ENCODE data around the gene ETNK2.
"Not testable (repeated sequence)": the region's sequence is repeated elsewhere in the genome, so short reads cannot be mapped to it uniquely, and the experiment has no call there.

Gene ETNK2

GRCh38 chr1:204098683-204099082 is 53.2 kb downstream of the ETNK2 start:
- no peak for DNase-seq (ENCODE audit: low read depth in 2 of 2)

GRCh38 chr1:204096931-204097330 is 54.9 kb downstream of the ETNK2 start:
- no peak for DNase-seq (ENCODE audit: low read depth in 2 of 2)

- no peak for DNase-seq (ENCODE audit: low read depth in 2 of 2)
Observed at GRCh38 chr1:204094856-204095634, 56.8 kb downstream of the ETNK2 start.

GRCh38 chr1:204094313-204094729 is 57.5 kb downstream of the ETNK2 start:
- no peak for DNase-seq (ENCODE audit: low read depth in 2 of 2)

- DNase-seq (ENCODE audit: low read depth in 2 of 2) = no peak
Observed at GRCh38 chr1:204093781-204094180, 58.1 kb downstream of the ETNK2 start.

- no peak for DNase-seq (ENCODE audit: low read depth in 2 of 2)
Observed at GRCh38 chr1:204093421-204093717, 58.5 kb downstream of the ETNK2 start.

GRCh38 chr1:204092632-204093420 is 59.0 kb downstream of the ETNK2 start:
- DNase-seq (ENCODE audit: low read depth in 2 of 2) = no peak

GRCh38 chr1:204091787-204092312 is 60.0 kb downstream of the ETNK2 start:
- DNase-seq (ENCODE audit: low read depth in 2 of 2) = no peak

GRCh38 chr1:204091066-204091465 is 60.8 kb downstream of the ETNK2 start:
- no peak for DNase-seq (ENCODE audit: low read depth in 2 of 2)

- DNase-seq (ENCODE audit: low read depth in 2 of 2) = not testable (repeated sequence)
Observed at GRCh38 chr1:204090132-204090531, 61.7 kb downstream of the ETNK2 start.

- no peak for DNase-seq (ENCODE audit: low read depth in 2 of 2)
Observed at GRCh38 chr1:204089044-204089751, 62.6 kb downstream of the ETNK2 start.

GRCh38 chr1:204088596-204088995 is 63.2 kb downstream of the ETNK2 start:
- no peak for DNase-seq (ENCODE audit: low read depth in 2 of 2)

- DNase-seq (ENCODE audit: low read depth in 2 of 2) = no peak
Observed at GRCh38 chr1:204087893-204088528, 63.8 kb downstream of the ETNK2 start.

GRCh38 chr1:204087181-204087892 is 64.5 kb downstream of the ETNK2 start:
- no peak for DNase-seq (ENCODE audit: low read depth in 2 of 2)

GRCh38 chr1:204085876-204086275 is 66.0 kb downstream of the ETNK2 start:
- DNase-seq (ENCODE audit: low read depth in 2 of 2) = no peak

GRCh38 chr1:204084247-204084772 is 67.5 kb downstream of the ETNK2 start:
- DNase-seq (ENCODE audit: low read depth in 2 of 2) = no peak

- DNase-seq (ENCODE audit: low read depth in 2 of 2) = no peak
Observed at GRCh38 chr1:204083491-204083890, 68.4 kb downstream of the ETNK2 start.

- no peak for DNase-seq (ENCODE audit: low read depth in 2 of 2)
Observed at GRCh38 chr1:204081791-204082513, 69.9 kb downstream of the ETNK2 start.

GRCh38 chr1:204081164-204081790 is 70.6 kb downstream of the ETNK2 start:
- no peak for DNase-seq (ENCODE audit: low read depth in 2 of 2)
